ENCODE results near the gene SUV39H1. TPM values are rescaled to one million over a fixed set of nuclear protein-coding genes. Genes with fewer than 3 reads are reported as not detected.

SUV39H1 gene
- total RNA-seq, 1 donor from 2014 or later = 10.8 TPM

DNA sequence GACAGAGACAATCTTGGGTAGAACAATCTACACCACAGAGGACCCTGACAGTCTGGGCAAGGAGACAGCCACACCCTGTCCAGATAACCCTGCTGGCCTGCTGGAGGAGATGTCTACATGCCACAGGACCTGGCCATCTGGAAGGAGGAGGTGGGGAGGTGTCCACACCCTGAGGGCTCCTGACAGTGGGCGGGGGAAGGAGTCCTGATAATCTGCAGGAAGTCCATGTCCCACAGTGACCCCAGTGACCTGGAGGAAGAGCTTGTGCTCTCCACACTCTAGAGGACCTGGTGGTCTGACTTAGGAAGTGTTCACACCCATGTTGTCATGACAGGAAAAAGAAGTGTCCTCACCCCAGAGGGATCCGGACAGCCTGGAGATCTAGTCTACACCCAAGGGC, 5.5 kb downstream of the SUV39H1 start:
- DNase-seq = no peak
- Mint-ChIP-seq H3K27me3 (no peaks in the 10 kb centered on the region), H3K4me1 (peaks cover 8% of the 10 kb centered on the region), H3K27ac (no peak overlapping the region), H3K4me3 (no peak overlapping the region), H3K9me3 (no peaks in the 10 kb centered on the region), H3K36me3 (ENCODE audit: low read depth) (peaks cover 49% of the 10 kb centered on the region)
- TF ChIP-seq, protein P1, sequence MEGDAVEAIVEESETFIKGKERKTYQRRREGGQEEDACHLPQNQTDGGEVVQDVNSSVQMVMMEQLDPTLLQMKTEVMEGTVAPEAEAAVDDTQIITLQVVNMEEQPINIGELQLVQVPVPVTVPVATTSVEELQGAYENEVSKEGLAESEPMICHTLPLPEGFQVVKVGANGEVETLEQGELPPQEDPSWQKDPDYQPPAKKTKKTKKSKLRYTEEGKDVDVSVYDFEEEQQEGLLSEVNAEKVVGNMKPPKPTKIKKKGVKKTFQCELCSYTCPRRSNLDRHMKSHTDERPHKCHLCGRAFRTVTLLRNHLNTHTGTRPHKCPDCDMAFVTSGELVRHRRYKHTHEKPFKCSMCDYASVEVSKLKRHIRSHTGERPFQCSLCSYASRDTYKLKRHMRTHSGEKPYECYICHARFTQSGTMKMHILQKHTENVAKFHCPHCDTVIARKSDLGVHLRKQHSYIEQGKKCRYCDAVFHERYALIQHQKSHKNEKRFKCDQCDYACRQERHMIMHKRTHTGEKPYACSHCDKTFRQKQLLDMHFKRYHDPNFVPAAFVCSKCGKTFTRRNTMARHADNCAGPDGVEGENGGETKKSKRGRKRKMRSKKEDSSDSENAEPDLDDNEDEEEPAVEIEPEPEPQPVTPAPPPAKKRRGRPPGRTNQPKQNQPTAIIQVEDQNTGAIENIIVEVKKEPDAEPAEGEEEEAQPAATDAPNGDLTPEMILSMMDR (IDR thresholded peaks at IDR 0.05) = no peak
- POLR2A ChIA-PET = no interaction called here
- intact Hi-C loops (cut with micrococcal nuclease) = no loop called here
- CTCF ChIA-PET = no interaction called here
- no peak for ATAC-seq (ENCODE audit: low read depth)

DNA sequence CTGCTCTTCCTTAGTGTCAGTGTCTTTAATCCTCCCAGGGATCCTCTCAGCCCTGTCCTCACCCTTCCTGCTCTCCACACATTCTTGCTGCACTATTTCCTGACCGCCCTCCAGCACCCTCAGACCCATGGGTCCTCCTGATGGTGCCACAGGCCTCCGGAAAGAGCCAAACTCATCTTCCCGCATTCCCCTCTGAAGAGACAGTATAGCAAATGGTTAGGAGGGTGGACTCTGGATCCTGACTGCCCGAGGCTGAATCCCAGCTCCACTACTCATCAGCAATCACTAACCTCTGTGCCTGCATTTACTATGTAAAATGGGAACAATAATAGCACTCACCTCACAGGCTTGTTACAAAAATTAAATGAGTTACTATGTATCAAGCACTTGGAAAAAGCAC, 6.2 kb downstream of the SUV39H1 start:
- ChIA-PET CTCF (no interaction called here), POLR2A (no interaction called here)
- intact Hi-C loops (cut with micrococcal nuclease) = no loop called here
- no peaks in the 10 kb centered on the region for H3K27me3 Mint-ChIP-seq
- H3K4me3 Mint-ChIP-seq = no peak overlapping the region
- DNase-seq = no peak
- no peaks in the 10 kb centered on the region for H3K9me3 Mint-ChIP-seq
- H3K36me3 Mint-ChIP-seq (ENCODE audit: low read depth) = peaks cover 53% of the 10 kb centered on the region
- H3K27ac Mint-ChIP-seq = no peak overlapping the region
- peaks cover 3% of the 10 kb centered on the region for H3K4me1 Mint-ChIP-seq
- TF ChIP-seq, protein P1 (IDR thresholded peaks at IDR 0.05) = no peak
- ATAC-seq (ENCODE audit: low read depth) = no peak

DNA sequence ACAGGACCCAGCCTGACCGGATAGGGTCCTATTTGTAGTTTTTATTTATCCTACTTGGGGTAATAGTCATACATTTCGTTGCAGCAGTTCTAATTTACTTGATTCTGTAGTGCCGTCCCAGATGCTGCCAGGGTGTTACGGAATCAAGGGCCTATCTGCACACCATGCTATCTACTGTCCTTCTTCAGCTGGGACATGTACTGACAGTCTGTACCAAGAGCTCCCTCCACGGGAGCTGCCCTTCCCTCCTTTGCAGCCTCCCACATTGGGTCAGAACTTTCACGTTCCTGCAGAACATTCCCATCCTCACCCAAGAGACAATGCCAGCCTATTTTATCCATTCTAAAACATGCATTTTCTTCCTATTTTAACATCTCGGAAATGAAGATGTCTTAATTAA, 6.7 kb downstream of the SUV39H1 start:
- CTCF ChIA-PET = no interaction called here
- DNase-seq = no peak
- POLR2A ChIA-PET = no interaction called here
- Mint-ChIP-seq H3K27ac (no peak overlapping the region), H3K36me3 (ENCODE audit: low read depth) (peaks cover 53% of the 10 kb centered on the region), H3K9me3 (no peaks in the 10 kb centered on the region), H3K27me3 (no peaks in the 10 kb centered on the region), H3K4me1 (peaks cover 6% of the 10 kb centered on the region), H3K4me3 (no peak overlapping the region)
- no peak for ATAC-seq (ENCODE audit: low read depth)
- intact Hi-C loops (cut with micrococcal nuclease) = no loop called here
- TF ChIP-seq, protein P1 (IDR thresholded peaks at IDR 0.05) = no peak

DNA sequence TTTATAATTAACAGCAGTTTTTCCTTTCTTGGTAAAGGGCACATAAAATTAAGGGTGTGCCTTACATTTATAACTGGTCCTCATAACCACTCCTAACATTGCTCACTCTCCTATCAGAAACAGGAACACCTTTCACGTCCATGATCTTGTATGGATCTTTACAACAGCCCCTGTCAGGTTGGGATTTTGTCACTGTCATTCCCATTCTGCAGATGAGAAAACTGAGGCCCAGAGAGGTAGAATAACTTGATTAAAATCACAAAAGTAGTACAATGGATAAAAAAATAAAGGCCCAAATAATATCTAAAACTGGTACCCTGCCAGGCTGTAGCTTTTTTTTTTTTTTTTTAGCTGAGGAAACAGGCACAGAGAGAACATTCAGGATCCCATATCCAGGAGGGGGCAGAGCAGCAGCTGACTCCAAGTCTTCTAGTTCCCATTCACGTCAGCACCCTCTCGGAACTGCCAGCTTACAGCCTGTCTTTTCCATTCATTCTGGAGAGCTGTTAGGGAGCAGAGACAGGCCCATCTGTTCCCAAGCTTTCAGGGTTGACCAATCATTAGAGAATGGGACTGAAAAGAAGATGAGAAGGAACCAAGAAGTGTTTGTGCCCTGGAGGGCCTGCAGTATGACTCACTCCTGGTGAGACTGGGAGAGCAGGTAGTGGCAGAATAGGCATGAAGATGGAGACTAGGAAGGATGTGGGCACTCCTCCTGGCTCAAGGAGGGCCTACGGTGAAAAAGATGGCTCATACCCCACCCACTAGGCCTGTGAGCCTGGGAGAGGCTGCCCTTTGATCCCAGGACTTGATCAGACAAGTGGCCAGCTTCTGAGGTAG, 7.3 kb downstream of the SUV39H1 start:
- intact Hi-C loops (cut with micrococcal nuclease) = no loop called here
- POLR2A ChIA-PET = interaction anchor here (0.6 kb wide), 1 partner anchor 126 kb away, joined by 5 read pairs; no protein-coding TSS in a partner anchor
- Mint-ChIP-seq H3K4me1 (peaks cover 11% of the 10 kb centered on the region), H3K4me3 (no peak overlapping the region), H3K9me3 (no peaks in the 10 kb centered on the region), H3K36me3 (ENCODE audit: low read depth) (peaks cover 54% of the 10 kb centered on the region), H3K27me3 (no peaks in the 10 kb centered on the region), H3K27ac (no peak overlapping the region)
- DNase-seq (no peak), ATAC-seq (ENCODE audit: low read depth) (no peak)
- CTCF ChIA-PET = no interaction called here
- TF ChIP-seq, protein P1 (IDR thresholded peaks at IDR 0.05) = no peak

DNA sequence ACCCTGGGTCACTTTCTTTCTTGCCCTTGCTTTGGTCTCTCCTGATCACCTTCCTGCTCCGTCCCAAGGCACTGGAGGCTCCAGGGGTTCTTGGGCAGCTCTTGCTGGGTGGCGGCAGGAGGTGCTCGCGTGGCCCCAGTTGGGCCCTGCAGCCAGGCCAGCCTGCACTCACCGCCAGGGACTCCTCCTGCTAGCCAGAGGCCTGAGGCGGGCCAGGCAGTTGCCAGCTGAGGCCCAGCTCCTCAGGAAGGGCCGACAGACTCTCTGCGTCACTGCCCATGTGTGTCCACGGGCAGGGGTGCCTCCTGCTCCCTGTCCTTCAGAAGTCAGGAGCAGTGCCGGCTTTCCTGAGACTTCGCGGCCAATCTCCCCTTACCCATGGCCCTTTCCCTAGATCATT, 9.3 kb downstream of the SUV39H1 start:
- Mint-ChIP-seq H3K4me1 (peaks cover 11% of the 10 kb centered on the region), H3K27ac (no peak overlapping the region), H3K36me3 (ENCODE audit: low read depth) (peaks cover 42% of the 10 kb centered on the region), H3K4me3 (no peak overlapping the region), H3K9me3 (no peaks in the 10 kb centered on the region), H3K27me3 (no peaks in the 10 kb centered on the region)
- POLR2A ChIA-PET = no interaction called here
- DNase-seq = no peak
- ATAC-seq (ENCODE audit: low read depth) = no peak
- TF ChIP-seq, protein P1 (IDR thresholded peaks at IDR 0.05) = no peak
- intact Hi-C loops (cut with micrococcal nuclease) = no loop called here
- CTCF ChIA-PET = no interaction called here
